GM12872 (cell line): ENCODE data around the gene CBR1.

Experiments used
- TF ChIP-seq, protein P1 (sequence below): IDR thresholded peaks from 3 replicates; pipeline ENCODE4 v1.5.1; 2011; ENCODE audit warnings: low read depth, mild to moderate bottlenecking, low read length, moderate library complexity; ENCODE audit not compliant: insufficient read depth

Gene CBR1

DNA sequence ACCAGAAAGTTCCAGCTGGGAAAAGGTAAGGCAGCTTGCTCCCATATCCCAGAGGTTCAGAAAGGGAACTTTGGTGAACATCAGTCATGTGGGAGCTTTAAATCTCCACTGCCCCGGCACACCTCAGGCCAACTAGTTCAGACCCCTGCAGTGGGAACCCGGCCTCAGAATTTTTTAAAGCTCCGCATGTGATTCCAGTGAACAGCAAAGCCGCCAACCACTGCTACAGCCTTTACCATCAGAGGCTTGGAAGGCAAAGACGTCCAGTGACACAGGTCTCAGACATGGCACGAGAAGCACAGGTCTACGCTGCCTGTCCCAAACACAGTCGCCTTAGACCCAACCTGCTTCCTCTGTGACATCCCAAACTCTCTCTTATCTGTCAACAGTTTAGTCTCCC lies 40.5 kb upstream of the CBR1 start:
- TF ChIP-seq, protein P1, sequence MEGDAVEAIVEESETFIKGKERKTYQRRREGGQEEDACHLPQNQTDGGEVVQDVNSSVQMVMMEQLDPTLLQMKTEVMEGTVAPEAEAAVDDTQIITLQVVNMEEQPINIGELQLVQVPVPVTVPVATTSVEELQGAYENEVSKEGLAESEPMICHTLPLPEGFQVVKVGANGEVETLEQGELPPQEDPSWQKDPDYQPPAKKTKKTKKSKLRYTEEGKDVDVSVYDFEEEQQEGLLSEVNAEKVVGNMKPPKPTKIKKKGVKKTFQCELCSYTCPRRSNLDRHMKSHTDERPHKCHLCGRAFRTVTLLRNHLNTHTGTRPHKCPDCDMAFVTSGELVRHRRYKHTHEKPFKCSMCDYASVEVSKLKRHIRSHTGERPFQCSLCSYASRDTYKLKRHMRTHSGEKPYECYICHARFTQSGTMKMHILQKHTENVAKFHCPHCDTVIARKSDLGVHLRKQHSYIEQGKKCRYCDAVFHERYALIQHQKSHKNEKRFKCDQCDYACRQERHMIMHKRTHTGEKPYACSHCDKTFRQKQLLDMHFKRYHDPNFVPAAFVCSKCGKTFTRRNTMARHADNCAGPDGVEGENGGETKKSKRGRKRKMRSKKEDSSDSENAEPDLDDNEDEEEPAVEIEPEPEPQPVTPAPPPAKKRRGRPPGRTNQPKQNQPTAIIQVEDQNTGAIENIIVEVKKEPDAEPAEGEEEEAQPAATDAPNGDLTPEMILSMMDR: no peak

DNA sequence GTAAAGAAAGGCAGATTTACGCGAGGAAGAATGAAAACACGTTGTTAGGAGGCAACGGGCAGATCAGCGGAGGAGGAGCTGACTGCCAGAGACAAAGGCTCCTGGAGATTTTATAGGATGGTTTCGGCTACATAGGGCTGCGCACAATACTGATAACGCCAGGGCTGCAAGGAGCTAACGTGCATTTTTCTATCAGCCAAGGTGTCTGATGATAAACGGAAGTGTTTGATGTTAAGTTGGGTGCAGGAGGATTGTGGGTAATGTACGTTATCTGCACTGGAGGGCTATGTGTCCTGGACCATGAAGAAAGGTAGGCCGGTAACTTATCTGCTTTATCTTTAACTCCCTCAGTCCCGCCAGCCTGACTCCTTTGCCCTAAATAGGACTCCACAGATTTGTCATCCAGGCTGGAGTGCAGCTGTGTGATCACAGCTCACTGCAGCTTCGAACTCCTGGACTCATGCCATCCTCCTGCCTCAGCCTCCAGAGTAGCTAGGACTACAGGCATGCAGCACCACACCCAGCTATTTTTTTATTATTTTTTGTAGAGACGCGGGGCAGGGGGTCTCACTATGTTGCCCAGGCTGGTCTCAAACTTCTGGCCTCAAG lies 39.1 kb upstream of the CBR1 start:
- TF ChIP-seq, protein P1: no peak

DNA sequence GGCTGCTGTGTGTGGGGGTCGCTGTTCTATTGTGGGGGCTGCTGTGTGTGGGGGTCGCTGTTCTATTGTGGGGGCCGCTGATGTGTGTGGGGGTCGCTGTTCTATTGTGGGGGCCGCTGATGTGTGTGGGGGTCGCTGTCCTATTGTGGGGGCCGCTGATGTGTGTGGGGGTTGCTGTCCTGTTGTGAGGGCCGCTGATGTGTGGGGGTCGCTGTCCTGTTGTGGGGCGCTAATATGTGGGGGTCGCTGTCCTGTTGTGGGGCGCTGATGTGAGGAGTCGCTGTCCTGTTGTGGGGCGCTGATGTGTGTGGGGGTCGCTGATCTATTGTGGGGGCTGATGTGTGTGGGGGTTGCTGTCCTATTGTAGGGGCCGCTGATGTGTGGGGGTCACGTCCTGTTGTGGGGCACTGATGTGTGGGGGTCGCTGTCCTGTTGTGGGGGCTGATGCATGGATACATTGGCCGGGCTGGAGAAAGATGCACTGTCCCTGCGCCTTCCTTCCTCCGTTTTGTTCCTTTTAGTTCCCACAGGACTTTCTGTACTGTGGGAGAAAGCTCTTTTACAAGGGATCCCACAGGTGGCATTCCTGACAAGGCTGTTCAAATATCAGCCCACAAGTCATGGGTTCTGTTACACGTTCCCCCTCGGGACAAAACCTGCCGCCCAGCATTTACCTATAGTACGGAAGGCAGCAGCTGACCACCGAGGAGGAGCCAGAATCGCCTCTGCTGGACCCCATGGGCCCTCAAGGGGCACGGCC lies 37.0 kb upstream of the CBR1 start:
- TF ChIP-seq, protein P1: no peak

DNA sequence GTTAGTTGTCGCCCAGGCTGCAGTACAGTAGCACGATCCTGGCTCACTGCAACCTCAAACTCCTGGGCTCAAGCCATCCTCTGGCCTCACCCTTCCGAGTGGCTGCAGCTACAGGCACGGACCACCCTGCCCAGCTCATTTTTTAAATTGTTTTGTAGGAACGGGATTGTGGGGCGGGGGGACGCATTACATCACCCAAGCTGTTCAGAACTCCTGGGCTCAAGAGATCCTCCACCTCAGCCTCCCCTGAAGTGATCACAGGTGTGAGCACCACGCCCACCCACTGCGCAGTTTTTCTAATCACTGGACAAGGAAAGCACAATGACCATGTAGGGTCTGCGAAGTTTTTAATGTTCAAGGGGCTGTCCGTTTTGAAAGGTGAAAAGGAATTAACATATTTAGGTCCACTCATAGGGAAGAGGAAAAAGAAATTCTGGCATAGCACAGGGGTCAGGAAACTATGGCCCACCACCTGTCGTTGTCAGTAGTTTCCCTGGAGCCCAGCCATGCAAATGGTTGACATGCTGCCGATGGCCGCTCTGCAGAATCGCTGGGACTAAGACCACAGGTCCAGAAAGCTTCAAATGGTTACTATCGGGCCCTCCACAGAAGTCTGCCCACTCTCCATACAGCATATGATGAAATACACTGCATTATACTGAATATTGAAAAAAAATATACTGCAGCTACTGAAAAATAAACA lies 35.5 kb upstream of the CBR1 start:
- TF ChIP-seq, protein P1: no peak

DNA sequence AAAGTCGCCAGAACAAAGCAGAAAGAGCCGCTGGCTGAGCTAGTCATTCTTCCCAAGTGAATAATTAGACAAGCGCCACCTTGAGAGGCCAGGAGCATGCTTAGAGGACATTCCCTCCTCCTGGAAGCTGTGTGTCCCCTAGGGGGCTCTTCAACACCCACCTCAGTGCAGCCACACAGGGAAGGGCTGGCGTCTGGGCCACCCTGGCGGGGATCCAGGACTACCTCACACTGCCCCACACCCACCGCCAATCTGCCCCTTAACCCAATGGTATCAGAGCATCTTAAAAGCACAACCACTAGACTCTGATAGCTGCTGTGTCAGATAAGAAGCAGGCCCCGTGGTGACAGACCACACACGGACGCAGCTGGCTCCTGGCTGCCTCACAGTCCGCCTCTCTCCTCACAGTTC lies 34.4 kb upstream of the CBR1 start:
- TF ChIP-seq, protein P1: no peak

DNA sequence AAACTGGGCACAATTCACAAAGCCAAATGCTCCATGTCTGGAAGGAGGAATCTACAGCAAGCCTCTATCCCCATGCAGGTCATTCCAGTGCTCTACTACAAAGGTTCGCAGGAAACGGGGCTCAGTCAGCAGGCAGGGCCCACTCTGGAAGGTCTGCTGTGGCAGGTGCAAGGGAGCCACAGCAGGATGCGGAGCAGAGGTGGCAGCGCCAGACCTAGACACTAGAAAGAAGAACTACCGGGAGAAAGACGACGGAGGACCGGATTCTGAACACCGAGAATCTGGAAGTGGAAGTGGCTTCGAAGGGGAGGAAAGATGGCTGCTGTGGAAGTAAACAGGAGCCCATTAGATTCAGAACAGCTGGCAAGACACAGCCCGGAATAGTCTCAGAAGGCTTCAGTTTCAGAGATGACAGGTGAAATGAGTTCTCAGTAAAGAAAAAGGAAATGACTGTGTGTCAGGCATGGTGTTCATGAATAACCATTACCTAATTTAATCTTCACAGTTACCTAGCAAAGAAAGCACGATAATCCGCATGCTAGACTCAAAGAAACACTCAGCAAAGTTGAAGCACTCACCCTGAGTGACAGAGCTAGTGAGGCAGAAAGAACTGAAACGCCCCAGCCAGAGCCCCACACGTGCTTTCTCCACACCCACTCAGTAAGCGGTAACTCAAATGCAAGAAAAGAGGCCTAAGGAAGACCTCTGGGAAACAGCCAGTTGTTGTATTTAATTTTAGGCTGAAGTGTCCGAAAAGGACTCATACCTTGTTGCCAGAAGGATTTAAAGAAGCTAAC lies 30.9 kb upstream of the CBR1 start:
- TF ChIP-seq, protein P1: no peak

DNA sequence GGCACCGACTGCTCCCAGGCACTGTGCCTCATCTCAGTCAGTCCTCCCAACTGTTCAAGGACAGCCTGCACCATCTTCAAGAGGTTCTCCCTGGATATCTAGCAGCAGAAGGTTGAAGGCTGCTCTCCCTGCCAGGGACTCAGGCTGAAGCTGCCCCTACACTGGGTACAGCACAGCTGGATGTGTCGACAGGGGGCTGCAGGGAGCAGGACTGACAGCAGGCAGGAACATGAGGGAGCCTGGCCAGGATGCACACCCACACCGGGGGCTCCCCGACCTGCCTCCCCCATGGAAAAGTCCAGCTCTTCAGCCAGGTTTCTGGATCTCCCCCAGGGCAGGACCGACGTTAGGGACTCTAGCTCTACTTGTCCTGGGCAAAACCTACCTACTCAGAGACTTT lies 30.0 kb upstream of the CBR1 start:
- TF ChIP-seq, protein P1: no peak
